Suprapubic skin (tissue), 3 donors: ENCODE results near the gene SH3GLB2.

Source experiments
- EP300 ChIP-seq: sonication (generic); formaldehyde crosslinking; IDR thresholded peaks from one replicate; pipeline ENCODE4 v1.6.1; 2017; ENCODE audit warnings: antibody characterized with exemption
- TF ChIP-seq, protein P1 (sequence below), 2 donors: fragments of 200-600 bp in 1 of 2; fragments of 450-650 bp in 1 of 2; sonication (generic) in 1 of 2; IDR thresholded peaks; one replicate each; pipeline ENCODE4 v1.5.1; 2016 to 2019; ENCODE audit warnings: antibody characterized with exemption in 2 of 2, mild to moderate bottlenecking in 1 of 2, moderate library complexity in 1 of 2

GRCh38 chr9:129014608-129015007 is 13.5 kb downstream of the SH3GLB2 start:
- TF ChIP-seq, protein P1, sequence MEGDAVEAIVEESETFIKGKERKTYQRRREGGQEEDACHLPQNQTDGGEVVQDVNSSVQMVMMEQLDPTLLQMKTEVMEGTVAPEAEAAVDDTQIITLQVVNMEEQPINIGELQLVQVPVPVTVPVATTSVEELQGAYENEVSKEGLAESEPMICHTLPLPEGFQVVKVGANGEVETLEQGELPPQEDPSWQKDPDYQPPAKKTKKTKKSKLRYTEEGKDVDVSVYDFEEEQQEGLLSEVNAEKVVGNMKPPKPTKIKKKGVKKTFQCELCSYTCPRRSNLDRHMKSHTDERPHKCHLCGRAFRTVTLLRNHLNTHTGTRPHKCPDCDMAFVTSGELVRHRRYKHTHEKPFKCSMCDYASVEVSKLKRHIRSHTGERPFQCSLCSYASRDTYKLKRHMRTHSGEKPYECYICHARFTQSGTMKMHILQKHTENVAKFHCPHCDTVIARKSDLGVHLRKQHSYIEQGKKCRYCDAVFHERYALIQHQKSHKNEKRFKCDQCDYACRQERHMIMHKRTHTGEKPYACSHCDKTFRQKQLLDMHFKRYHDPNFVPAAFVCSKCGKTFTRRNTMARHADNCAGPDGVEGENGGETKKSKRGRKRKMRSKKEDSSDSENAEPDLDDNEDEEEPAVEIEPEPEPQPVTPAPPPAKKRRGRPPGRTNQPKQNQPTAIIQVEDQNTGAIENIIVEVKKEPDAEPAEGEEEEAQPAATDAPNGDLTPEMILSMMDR (IDR thresholded peaks at IDR 0.05): no peak
- no peak for TF ChIP-seq EP300
